ENCODE data around the gene FGF14.

DNA sequence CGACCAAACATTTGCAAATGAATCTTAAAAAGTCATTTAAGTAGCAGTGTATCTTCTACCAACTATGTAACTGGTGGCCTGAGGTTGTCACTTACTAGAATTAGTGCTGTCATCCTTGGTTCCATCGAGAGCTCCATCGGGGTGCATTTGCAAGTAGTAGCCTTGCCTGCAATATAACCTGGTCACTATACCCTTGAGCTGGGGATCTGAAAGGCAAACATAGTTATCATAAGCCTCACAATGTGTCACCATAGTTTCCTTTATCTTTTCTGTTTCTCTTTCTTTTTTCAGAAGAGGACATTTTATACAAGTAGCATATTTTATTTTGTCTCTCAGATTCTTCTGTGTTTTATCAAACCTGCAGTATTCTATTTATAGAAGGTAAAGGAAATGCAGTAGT, 526.8 kb downstream of the FGF14 start:
- TF ChIP-seq, protein P1, sequence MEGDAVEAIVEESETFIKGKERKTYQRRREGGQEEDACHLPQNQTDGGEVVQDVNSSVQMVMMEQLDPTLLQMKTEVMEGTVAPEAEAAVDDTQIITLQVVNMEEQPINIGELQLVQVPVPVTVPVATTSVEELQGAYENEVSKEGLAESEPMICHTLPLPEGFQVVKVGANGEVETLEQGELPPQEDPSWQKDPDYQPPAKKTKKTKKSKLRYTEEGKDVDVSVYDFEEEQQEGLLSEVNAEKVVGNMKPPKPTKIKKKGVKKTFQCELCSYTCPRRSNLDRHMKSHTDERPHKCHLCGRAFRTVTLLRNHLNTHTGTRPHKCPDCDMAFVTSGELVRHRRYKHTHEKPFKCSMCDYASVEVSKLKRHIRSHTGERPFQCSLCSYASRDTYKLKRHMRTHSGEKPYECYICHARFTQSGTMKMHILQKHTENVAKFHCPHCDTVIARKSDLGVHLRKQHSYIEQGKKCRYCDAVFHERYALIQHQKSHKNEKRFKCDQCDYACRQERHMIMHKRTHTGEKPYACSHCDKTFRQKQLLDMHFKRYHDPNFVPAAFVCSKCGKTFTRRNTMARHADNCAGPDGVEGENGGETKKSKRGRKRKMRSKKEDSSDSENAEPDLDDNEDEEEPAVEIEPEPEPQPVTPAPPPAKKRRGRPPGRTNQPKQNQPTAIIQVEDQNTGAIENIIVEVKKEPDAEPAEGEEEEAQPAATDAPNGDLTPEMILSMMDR (IDR thresholded peaks at IDR 0.05) = no peak
- TF ChIP-seq POLR2A (IDR thresholded peaks at IDR 0.05) = no peak
